ENCODE measurements around the gene THNSL1.

THNSL1 gene

DNA sequence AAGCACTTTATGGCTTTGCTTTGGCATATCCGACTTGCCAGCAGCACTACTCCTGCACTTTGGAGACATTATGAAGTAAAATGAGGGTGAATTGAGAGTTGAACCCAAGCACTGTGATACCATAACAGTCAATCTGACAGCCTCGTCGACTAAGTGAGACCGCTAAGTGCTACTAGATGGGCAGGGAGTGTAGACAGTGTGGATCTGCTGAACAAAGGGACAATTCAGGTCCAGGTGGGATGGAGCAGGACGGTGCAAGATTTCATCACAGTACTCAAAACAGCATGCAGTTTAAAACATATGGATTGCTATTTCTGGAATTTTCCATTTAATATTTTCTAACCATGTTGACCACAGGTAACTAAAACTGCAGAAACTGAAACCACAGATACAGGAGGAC lies 43.2 kb upstream of the THNSL1 start:
- H3K4me3 ChIP-seq, result no peak overlapping the region
- H3K9me3 ChIP-seq, result no peaks in the 10 kb centered on the region
- no peak overlapping the region for H3K27ac ChIP-seq
- peaks cover 0 to 10% (median 5%) of the 10 kb centered on the region in 4 donors for H3K4me1 ChIP-seq
- no peaks in the 10 kb centered on the region for H3K27me3 ChIP-seq
- intact Hi-C loops (cut with DNase I; ENCODE audit: low total_unique reads), result no loop called here
- DNase-seq, result no peak
- TF ChIP-seq, protein P1, sequence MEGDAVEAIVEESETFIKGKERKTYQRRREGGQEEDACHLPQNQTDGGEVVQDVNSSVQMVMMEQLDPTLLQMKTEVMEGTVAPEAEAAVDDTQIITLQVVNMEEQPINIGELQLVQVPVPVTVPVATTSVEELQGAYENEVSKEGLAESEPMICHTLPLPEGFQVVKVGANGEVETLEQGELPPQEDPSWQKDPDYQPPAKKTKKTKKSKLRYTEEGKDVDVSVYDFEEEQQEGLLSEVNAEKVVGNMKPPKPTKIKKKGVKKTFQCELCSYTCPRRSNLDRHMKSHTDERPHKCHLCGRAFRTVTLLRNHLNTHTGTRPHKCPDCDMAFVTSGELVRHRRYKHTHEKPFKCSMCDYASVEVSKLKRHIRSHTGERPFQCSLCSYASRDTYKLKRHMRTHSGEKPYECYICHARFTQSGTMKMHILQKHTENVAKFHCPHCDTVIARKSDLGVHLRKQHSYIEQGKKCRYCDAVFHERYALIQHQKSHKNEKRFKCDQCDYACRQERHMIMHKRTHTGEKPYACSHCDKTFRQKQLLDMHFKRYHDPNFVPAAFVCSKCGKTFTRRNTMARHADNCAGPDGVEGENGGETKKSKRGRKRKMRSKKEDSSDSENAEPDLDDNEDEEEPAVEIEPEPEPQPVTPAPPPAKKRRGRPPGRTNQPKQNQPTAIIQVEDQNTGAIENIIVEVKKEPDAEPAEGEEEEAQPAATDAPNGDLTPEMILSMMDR (IDR thresholded peaks at IDR 0.05), result no peak
- no peaks in the 10 kb centered on the region for H3K36me3 ChIP-seq

DNA sequence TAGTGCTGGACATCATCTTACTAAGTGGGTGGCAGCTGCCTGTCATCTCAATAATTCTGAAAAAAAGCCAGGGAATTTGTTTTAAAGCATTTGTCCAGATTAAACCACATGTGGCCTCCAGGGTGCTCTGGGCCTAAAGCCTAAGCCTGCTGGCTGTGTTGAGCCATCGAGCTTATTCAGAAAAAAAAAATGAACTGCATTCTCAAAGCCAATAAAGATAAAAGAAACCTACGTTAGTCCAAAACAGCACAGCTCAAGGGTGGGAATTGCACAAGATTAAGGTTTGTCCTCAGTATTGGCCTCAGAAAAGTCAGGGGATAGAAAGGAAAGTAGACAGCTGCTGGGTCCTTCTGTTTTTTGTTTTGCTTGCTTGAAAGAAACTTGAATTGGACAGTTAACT lies 41.4 kb upstream of the THNSL1 start:
- Histone ChIP-seq H3K4me3 (no peak overlapping the region), H3K27me3 (no peaks in the 10 kb centered on the region), H3K4me1 (peaks cover 0 to 10% (median 5%) of the 10 kb centered on the region in 4 donors), H3K36me3 (no peaks in the 10 kb centered on the region), H3K9me3 (no peaks in the 10 kb centered on the region), H3K27ac (peak overlapping the region; percentile 17 to 19)
- peak; percentile 55 to 74 for DNase-seq
- intact Hi-C loops (cut with DNase I; ENCODE audit: low total_unique reads), result no loop called here
- TF ChIP-seq, protein P1 (IDR thresholded peaks at IDR 0.05), result peak; percentile 28 to 36

DNA sequence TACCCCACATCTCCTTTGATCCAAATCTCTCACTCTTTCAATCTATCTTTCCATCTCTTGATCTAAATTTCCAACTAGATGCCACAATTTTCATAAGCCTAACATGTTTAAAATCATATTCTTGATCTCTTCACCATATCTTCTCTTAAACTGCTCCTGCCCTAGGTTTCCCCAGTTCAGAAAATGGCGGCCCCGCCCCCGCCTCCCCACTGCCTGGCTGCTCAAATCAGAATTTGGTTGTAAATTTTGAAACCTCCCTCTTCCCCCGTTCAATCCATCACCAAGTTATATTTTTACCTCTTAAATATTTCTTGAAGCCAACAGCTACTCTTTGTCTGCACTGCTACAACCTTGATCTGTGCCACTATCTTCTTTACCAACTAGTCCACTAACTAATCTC lies 36.7 kb upstream of the THNSL1 start:
- Histone ChIP-seq H3K27me3 (no peaks in the 10 kb centered on the region), H3K27ac (no peak overlapping the region), H3K4me1 (peaks cover 0 to 7% (median 2%) of the 10 kb centered on the region in 4 donors), H3K36me3 (no peaks in the 10 kb centered on the region), H3K4me3 (no peak overlapping the region), H3K9me3 (no peaks in the 10 kb centered on the region)
- intact Hi-C loops (cut with DNase I; ENCODE audit: low total_unique reads), result no loop called here
- TF ChIP-seq, protein P1 (IDR thresholded peaks at IDR 0.05), result no peak
- DNase-seq, result no peak

DNA sequence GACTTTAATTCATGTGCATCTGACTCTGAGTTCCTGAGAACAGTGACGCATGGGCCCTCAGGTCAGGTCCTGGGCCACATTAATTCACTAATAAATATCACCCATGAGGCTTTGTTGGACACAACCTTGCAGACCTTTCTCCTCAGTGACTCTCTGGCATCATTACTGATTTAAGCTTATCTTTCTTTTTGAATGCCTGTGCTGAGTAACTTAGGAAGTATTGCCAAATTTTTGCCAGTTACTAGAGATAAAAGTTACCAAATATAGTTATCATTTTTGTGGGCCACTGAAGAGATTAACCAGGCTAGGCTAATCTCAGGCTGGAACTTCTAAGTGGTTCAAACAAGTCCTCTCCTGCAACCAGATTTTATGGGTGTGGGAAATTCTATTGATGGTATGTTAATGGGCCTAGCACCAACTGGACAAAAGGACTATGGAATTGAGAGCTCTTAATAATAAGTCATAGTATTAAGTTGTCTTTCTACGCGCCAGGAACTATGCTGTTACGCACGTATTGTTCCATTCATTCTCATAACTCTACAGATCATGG lies 35.2 kb upstream of the THNSL1 start:
- Histone ChIP-seq H3K27me3 (no peaks in the 10 kb centered on the region), H3K36me3 (no peaks in the 10 kb centered on the region), H3K9me3 (no peaks in the 10 kb centered on the region), H3K4me1 (no peaks in the 10 kb centered on the region), H3K27ac (no peak overlapping the region), H3K4me3 (no peak overlapping the region)
- intact Hi-C loops (cut with DNase I; ENCODE audit: low total_unique reads), result no loop called here
- TF ChIP-seq, protein P1 (IDR thresholded peaks at IDR 0.05), result no peak
- no peak for DNase-seq

DNA sequence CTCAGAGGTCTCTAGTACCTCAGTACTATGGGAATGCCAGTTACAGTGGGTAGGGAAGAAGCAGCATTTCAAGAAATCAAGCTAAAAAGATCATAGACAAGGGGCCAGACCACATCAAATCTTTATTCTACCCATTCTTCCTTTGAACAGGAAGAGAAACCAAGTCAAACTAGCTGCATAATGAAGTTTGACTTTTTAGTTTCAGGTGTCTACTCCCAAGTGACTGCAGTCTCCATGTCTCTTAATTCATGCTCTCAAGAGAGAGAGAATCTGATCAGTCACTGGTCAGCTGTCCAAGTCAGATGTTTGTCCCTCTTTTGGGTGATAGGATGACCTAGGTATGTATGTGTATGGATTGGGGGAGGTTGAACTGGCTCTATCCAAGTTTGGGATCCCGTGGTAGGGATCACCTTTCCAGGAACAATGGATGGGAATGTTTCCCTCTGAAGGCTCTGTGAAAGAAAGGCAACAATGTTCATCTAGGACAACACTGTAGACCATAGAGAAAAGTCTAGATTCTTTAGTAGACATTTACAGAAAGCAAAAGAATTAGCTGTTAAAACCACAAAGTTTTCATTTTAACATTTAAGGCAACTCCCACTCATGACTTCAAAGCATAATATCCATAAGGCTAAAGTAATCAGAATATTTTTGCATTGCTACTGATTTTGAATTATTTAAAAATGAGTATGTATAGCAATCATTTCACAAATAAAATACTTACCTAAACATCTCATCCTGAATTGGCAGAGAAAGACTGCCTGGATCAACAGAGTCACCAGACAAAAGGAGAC lies 33.9 kb upstream of the THNSL1 start:
- Histone ChIP-seq H3K4me3 (no peak overlapping the region), H3K27ac (no peak overlapping the region), H3K36me3 (no peaks in the 10 kb centered on the region), H3K4me1 (no peaks in the 10 kb centered on the region), H3K9me3 (no peaks in the 10 kb centered on the region), H3K27me3 (no peaks in the 10 kb centered on the region)
- intact Hi-C loops (cut with DNase I; ENCODE audit: low total_unique reads), result no loop called here
- TF ChIP-seq, protein P1 (IDR thresholded peaks at IDR 0.05), result no peak
- DNase-seq, result no peak
